ENCODE results near the gene MPHOSPH10. TPM values are rescaled to one million over a fixed set of nuclear protein-coding genes. Genes with fewer than 3 reads are reported as not detected.
A peak's percentile ranks its signal among the peaks of the same experiment; 100 is the strongest.

MPHOSPH10 gene
- total RNA-seq, 1 donor, result 17.0 TPM

- H3K9me3 ChIP-seq (ENCODE audit: low read depth, low read length), result no peaks in the 10 kb centered on the region
- no peak overlapping the region for H2AFZ ChIP-seq (ENCODE audit: low read length)
- H3K4me3 ChIP-seq (ENCODE audit: insufficient read depth, low read length), result no peak overlapping the region
- H4K20me1 ChIP-seq (ENCODE audit: insufficient read depth, low read length), result no peaks in the 10 kb centered on the region
- no peak for DNase-seq (ENCODE audit: insufficient read length, low spot score, missing footprints)
- no peaks in the 10 kb centered on the region for H3K36me3 ChIP-seq (ENCODE audit: insufficient read depth, low read length)
- H3K4me1 ChIP-seq (ENCODE audit: insufficient read depth, low read length), result no peaks in the 10 kb centered on the region
- H3K27ac ChIP-seq (ENCODE audit: low read depth, low read length), result no peak overlapping the region
- no peak overlapping the region for H3K4me2 ChIP-seq (ENCODE audit: insufficient read depth, low read length)
- peak; percentile 42 for TF ChIP-seq CTCF (IDR thresholded peaks at IDR 0.05; ENCODE audit: extremely low read depth, low read depth, low read length)
- no peaks in the 10 kb centered on the region for H3K79me2 ChIP-seq (ENCODE audit: insufficient read depth, low read length)
- H3K27me3 ChIP-seq (ENCODE audit: insufficient read depth, low read length), result peaks cover 6% of the 10 kb centered on the region
These were observed 60.5 kb downstream of the MPHOSPH10 start for GRCh38 chr2:71190656-71191569.

GRCh38 chr2:71191570-71191943 is 61.1 kb downstream of the MPHOSPH10 start:
- Histone ChIP-seq H3K36me3 (ENCODE audit: insufficient read depth, low read length) (no peaks in the 10 kb centered on the region), H3K79me2 (ENCODE audit: insufficient read depth, low read length) (no peaks in the 10 kb centered on the region), H3K9me3 (ENCODE audit: low read depth, low read length) (no peaks in the 10 kb centered on the region), H3K4me2 (ENCODE audit: insufficient read depth, low read length) (no peak overlapping the region), H3K4me1 (ENCODE audit: insufficient read depth, low read length) (no peaks in the 10 kb centered on the region), H2AFZ (ENCODE audit: low read length) (no peak overlapping the region), H3K27me3 (ENCODE audit: insufficient read depth, low read length) (peaks cover 6% of the 10 kb centered on the region), H3K27ac (ENCODE audit: low read depth, low read length) (no peak overlapping the region), H4K20me1 (ENCODE audit: insufficient read depth, low read length) (no peaks in the 10 kb centered on the region), H3K4me3 (ENCODE audit: insufficient read depth, low read length) (no peak overlapping the region)
- no peak for DNase-seq (ENCODE audit: insufficient read length, low spot score, missing footprints)
- TF ChIP-seq CTCF (IDR thresholded peaks at IDR 0.05; ENCODE audit: extremely low read depth, low read depth, low read length), result no peak

Small RNA genes lying within 50 kb of the gene (small RNA-seq; reads per million reads assigned to genes)
- not detected for gene AC007881.1

Other genes starting within 250 kb of the MPHOSPH10 start
- gene VAX2, start 230.1 kb upstream of the MPHOSPH10 start, total RNA-seq, result 4.1 and 4.3 TPM in 2 replicates
- gene ATP6V1B1, start 194.7 kb upstream of the MPHOSPH10 start, total RNA-seq, result 0.88 and 2.5 TPM in 2 replicates
- 0.88 and 1.1 TPM in 2 replicates for gene ANKRD53, start 152.0 kb upstream of the MPHOSPH10 start, total RNA-seq
- gene TEX261, start 135.8 kb upstream of the MPHOSPH10 start, total RNA-seq, result 30.0 and 36.8 TPM in 2 replicates
- 56.9 and 57.2 TPM in 2 replicates for gene NAGK, start 62.0 kb upstream of the MPHOSPH10 start, total RNA-seq
- 21.4 and 24.2 TPM in 2 replicates for gene MCEE, start 405 bp upstream of the MPHOSPH10 start, total RNA-seq
- 0.36 and 0.59 TPM in 2 replicates for gene PAIP2B, start 96.5 kb downstream of the MPHOSPH10 start, total RNA-seq
- 148 and 152 TPM in 2 replicates for gene ZNF638, start 201.1 kb downstream of the MPHOSPH10 start, total RNA-seq